HUES48 (cell line): ENCODE data around the gene SLC8B1.
A peak's percentile ranks its signal among the peaks of the same experiment; 100 is the strongest.

Experiments used
- H3K27ac ChIP-seq: one replicate; pipeline ENCODE4 v1.7.0; 2013; ENCODE audit warnings: low read depth, low read length, inconsistent platforms
- H3K27me3 ChIP-seq: 2 replicates; pipeline ENCODE4 v1.6.1; 2013; ENCODE audit warnings: mild to moderate bottlenecking, low read length; ENCODE audit not compliant: control insufficient read depth, insufficient read depth
- H3K36me3 ChIP-seq: 2 replicates; pipeline ENCODE4 v1.6.1; 2013; ENCODE audit warnings: low read length; ENCODE audit not compliant: control insufficient read depth, insufficient read depth
- H3K4me1 ChIP-seq: 2 replicates; pipeline ENCODE4 v1.6.1; 2013; ENCODE audit warnings: mild to moderate bottlenecking, low read length; ENCODE audit not compliant: control insufficient read depth, insufficient read depth
- H3K4me3 ChIP-seq: 2 replicates; pipeline ENCODE4 v1.5.1; 2013; ENCODE audit warnings: mild to moderate bottlenecking, low read depth, low read length
- H3K9ac ChIP-seq: 2 replicates; pipeline ENCODE4 v1.6.1; 2013; ENCODE audit warnings: mild to moderate bottlenecking, low read depth, low read length, moderate library complexity
- H3K9me3 ChIP-seq: 2 replicates; pipeline ENCODE4 v1.6.1; 2013; ENCODE audit warnings: low read length; ENCODE audit not compliant: control insufficient read depth, insufficient read depth

Gene SLC8B1

DNA sequence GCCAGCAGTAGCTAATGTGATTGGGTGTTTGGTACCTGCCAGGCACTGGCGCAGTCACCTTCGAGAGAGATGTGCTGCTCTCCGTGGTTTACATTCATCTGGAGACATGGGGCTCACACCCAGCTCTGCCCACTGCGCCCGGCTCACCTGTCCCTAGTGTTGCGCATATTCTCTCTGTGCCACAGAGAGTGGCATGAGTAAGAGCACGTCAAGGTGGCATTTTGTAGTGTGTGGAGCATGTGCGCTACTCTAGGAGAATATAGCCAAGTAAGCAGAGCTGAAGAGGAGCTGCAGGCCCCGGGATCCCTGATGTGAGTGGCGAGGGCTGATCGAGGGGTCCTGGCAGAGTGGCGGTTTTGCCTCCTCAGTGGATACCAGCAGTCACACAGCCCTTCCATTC, 66.8 kb downstream of the SLC8B1 start:
- Histone ChIP-seq H3K9me3 (no peaks in the 10 kb centered on the region), H3K27me3 (no peaks in the 10 kb centered on the region), H3K36me3 (no peaks in the 10 kb centered on the region; the same call in 1 of the 2 replicates), H3K4me3 (no peak overlapping the region), H3K4me1 (no peaks in the 10 kb centered on the region), H3K27ac (no peak overlapping the region), H3K9ac (no peak overlapping the region)

DNA sequence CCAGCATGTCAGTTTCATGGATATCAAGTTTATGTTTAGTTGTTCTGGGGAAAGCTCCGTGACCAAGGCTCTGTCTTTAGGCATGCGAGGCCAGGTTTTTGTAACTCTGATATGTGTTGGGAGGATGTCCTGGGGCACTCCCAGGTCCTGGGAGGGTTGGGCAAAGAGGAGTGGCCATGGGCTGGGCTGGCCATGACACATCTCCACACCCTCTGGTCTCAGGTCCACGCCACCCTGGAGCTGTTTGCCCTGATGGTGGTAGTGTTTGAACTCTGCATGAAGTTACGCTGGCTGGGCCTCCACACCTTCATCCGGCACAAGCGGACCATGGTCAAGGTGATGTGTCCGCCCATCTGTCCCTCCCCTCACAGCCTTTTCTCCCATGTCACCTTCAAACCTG, 67.3 kb downstream of the SLC8B1 start:
- H3K27me3 ChIP-seq: no peaks in the 10 kb centered on the region
- no peak overlapping the region for H3K27ac ChIP-seq
- no peak overlapping the region for H3K9ac ChIP-seq
- H3K36me3 ChIP-seq: no peaks in the 10 kb centered on the region; the same call in none of the 2 replicates
- no peaks in the 10 kb centered on the region for H3K9me3 ChIP-seq
- H3K4me3 ChIP-seq: no peak overlapping the region
- no peaks in the 10 kb centered on the region for H3K4me1 ChIP-seq

DNA sequence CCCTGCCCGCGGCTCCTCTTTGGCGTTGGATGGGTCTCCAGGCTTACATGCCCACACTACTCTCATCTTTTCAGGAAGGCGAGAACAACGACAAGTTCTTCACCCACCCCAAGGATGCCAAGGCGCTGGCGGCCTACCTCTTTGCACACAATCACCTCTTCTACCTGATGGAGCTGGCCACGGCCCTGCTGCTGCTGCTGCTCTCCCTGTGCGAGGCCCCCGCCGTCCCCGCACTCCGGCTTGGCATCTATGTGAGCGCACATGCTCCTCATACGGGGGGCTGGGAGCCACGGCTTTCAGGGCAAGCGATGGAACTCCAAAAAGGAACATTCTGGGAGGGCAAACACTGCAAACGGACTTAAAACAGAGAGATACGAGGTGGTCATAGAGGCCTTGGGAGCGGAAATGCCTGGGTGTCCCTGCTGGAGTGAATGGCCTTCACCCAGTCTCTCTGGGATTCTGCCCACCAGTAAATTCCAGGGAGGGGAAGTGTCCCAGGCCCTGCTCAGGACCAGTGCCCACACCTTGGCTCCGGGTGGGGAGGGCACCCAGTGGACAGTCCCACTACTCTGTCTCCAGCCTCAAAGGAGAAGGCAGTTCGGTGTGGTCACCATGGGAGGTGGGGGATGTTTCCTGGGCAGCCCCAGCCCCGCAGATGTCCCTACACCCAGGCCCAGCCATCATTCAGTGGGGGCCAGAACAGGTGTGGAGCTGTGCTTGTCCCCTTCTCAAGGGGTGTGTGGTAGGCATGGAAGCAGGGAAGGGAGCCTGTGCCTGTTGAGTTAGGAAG, 68.6 kb downstream of the SLC8B1 start:
- Histone ChIP-seq H3K4me1 (peaks cover 5% of the 10 kb centered on the region; the same call in 1 of the 2 replicates), H3K27me3 (no peaks in the 10 kb centered on the region), H3K4me3 (no peak overlapping the region), H3K36me3 (peaks cover 3% of the 10 kb centered on the region), H3K27ac (no peak overlapping the region), H3K9ac (no peak overlapping the region), H3K9me3 (no peaks in the 10 kb centered on the region)

DNA sequence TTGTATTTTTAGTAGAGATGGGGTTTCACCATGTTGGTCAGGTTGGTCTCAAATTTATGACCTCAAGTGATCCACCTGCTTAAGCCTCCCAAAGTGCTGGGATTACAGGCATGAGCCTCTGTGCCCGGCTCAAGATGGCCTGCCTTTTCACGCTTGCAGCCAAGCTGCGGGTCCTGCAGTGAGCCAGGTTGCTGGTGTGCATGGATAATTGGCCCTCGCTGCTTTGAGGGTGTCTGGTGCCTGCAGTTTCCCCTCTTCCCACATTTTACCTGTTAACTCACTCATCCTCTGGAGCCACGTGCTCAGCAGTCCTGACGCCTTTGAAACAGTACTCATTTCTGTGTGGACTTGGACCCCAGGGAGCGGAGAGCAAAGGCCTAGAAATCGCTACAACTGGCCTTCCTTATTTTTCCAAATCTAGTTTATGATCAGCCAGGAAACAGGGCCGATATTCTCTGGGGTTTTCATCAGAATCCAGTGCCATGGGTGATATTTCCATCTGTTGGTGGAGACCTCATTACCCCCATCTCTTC, 71.4 kb downstream of the SLC8B1 start:
- Histone ChIP-seq H3K36me3 (peaks cover 3% of the 10 kb centered on the region), H3K4me1 (peaks cover 9% of the 10 kb centered on the region), H3K27me3 (no peaks in the 10 kb centered on the region), H3K4me3 (no peak overlapping the region), H3K9me3 (no peaks in the 10 kb centered on the region), H3K9ac (no peak overlapping the region), H3K27ac (no peak overlapping the region)

DNA sequence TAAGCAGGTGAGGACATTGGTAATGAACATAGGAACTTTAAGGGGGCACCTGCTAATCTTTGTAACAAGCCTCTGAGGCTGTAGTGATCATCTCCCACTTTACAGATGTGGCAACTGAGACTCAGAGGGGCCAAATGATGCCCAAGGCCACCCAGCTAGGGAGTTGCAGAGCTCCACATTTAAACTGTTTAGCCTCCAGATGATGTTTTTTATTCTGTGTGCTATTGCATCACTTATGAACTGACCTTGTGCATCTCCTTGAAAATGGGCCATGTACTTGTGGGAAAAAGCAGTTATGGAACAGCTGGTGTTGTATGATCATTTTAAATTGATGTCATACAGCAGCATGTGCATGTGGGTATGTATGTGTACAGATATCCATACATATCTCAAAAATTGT, 72.2 kb downstream of the SLC8B1 start:
- H3K36me3 ChIP-seq: peaks cover 3% of the 10 kb centered on the region
- H3K4me1 ChIP-seq: peaks cover 9% of the 10 kb centered on the region
- H3K27me3 ChIP-seq: no peaks in the 10 kb centered on the region
- no peaks in the 10 kb centered on the region for H3K9me3 ChIP-seq
- H3K27ac ChIP-seq: no peak overlapping the region
- no peak overlapping the region for H3K4me3 ChIP-seq
- H3K9ac ChIP-seq: no peak overlapping the region

DNA sequence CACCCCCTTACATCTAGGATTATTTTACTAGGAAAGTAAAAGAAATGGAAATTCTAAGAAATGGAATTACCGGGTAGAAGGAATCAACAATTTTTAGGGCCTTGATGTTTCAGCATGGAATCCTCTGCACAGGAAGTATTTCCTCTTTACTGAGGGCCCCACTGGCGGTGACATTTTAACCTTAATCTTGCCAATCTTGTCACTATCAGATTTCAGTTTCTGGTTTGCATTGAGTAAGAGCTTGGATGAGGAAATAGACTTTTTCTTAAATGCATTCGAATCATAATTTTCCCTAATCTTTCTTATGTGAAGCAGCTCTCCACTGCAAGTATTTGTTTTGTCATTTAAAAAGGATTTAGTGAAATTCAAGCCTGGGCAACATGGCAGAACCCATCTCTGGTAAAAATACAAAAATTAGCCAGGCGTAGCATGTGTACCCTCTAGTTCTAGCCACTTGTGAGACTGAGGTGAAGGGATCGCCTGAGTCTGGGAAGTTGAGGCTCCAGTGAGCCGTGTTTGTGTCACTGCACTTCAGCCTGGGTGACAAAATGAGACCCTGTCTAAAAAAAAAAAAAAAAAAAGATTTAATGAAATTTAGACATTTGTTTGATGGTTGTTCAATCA, 73.0 kb downstream of the SLC8B1 start:
- no peak overlapping the region for H3K9ac ChIP-seq
- H3K27ac ChIP-seq: no peak overlapping the region
- no peaks in the 10 kb centered on the region for H3K9me3 ChIP-seq
- no peak overlapping the region for H3K4me3 ChIP-seq
- no peaks in the 10 kb centered on the region for H3K27me3 ChIP-seq
- peaks cover 9% of the 10 kb centered on the region for H3K4me1 ChIP-seq
- H3K36me3 ChIP-seq: peaks cover 3% of the 10 kb centered on the region; the same call in 1 of the 2 replicates

DNA sequence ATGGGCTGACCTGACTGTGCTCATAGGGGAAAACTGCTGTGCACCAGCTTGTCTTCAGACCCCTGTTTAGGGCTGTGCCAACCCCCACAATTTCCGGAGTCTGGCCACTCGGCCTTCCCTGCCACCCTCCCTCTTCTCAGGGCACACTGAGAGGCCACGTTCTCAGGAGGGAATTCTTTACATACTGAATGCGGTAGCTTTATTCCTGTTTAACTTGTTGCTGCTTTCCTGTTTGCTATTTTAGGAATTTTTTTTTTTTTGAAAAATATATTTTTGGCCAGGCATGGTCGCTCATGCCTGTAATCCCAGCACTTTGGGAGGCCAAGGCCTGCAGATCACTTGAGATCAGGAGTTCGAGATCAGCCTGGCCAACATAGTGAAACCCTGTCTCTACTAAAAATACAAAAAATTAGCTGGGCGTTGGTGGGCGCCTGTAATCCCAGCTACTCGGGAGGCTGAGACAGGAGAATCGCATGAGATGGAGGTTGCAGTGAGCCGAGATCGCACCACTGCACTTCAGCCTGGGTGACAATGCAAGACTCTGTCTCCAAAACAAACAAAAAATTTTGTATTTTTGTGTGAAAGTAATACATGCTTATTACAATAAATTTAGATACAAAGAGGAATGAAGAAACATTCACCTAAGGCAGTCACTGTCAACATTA, 74.1 kb downstream of the SLC8B1 start:
- Histone ChIP-seq H3K9me3 (no peaks in the 10 kb centered on the region), H3K27ac (no peak overlapping the region), H3K9ac (no peak overlapping the region), H3K36me3 (peaks cover 3% of the 10 kb centered on the region; the same call in 1 of the 2 replicates), H3K27me3 (no peaks in the 10 kb centered on the region), H3K4me1 (peaks cover 9% of the 10 kb centered on the region), H3K4me3 (no peak overlapping the region)

DNA sequence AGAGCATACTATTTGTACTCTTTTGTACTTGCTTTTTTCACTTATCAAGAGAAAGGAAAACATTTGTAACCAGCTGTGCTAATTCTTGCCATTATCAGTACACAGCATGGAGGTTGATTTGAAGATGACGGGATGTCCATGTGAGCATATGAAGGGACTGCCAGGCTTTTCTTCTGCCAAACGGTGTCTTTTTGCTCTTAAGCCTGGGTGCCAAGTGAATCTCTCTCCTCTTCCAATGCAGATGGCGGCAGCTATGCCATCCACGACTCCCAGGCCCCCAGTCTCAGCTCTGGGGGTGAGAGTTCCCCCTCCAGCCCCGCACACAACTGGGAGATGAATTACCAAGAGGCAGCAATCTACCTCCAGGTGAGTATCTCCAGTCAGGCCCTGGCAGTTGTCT, 74.8 kb downstream of the SLC8B1 start:
- Histone ChIP-seq H3K9ac (no peak overlapping the region), H3K4me1 (peaks cover 9% of the 10 kb centered on the region), H3K27ac (peak overlapping the region; percentile 74), H3K4me3 (no peak overlapping the region), H3K9me3 (no peaks in the 10 kb centered on the region), H3K36me3 (peaks cover 3% of the 10 kb centered on the region; the same call in 1 of the 2 replicates), H3K27me3 (no peaks in the 10 kb centered on the region)

DNA sequence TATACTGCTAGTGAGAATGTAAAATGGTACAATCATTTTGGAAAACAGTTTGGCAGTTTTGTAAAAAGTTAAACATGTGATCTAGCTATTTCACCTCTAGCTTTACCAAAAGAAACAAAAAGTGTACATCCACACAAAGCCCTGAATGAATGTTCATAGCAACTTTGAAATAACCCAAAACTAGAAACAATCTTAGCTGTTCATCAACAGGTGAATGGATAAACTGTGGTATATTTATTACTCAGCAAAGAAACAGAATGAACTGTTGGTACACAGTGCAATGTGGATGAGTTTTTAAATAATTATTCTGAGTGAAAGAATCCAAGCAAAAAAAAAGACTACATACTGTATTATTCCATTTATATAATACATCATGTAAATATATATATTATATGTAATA, 77.3 kb downstream of the SLC8B1 start:
- Histone ChIP-seq H3K9me3 (no peaks in the 10 kb centered on the region), H3K4me3 (no peak overlapping the region), H3K36me3 (peaks cover 2% of the 10 kb centered on the region; the same call in 1 of the 2 replicates), H3K4me1 (peaks cover 9% of the 10 kb centered on the region), H3K9ac (no peak overlapping the region), H3K27ac (no peak overlapping the region), H3K27me3 (no peaks in the 10 kb centered on the region)

DNA sequence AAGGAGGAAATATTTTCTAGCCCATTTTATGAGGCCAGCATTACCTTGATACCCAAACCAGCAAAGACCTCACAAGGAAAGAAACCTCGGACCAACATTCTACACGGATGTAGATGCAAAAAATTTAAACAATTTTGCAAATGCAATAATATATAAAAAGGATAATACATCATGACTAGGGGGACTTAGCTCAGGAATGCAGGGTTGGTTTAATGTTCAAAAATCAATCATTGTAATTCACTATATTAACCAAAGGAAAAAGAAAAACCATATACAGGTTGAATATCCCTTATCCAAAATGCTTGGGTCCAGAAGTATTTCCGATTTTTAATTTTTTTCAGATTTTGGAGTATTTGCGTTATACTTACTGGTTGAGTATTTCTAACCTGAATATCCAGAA, 80.6 kb downstream of the SLC8B1 start:
- no peaks in the 10 kb centered on the region for H3K9me3 ChIP-seq
- no peaks in the 10 kb centered on the region for H3K27me3 ChIP-seq
- no peak overlapping the region for H3K9ac ChIP-seq
- peaks cover 3% of the 10 kb centered on the region for H3K4me1 ChIP-seq
- H3K36me3 ChIP-seq: 0 out of 2 replicates have a peak, but pooled peaks cover 4% of the 10 kb centered on the region
- no peak overlapping the region for H3K4me3 ChIP-seq
- no peak overlapping the region for H3K27ac ChIP-seq
